Mesenteric fat pad (tissue), 1 donor: ENCODE data around the gene SYNDIG1. TPM values are rescaled to one million over a fixed set of nuclear protein-coding genes. Genes with fewer than 3 reads are reported as not detected.

Experiments
- DNase-seq: peaks from one replicate; pipeline ENCODE4 v3.0.0-alpha.2; 2020; ENCODE audit warnings: low spot score
- total RNA-seq: library from RNA; stranded (reverse); fragmentation: NEBNext Ultra II Directional; extraction: Animal tissue kit (Norgen Biotek cat#: 25700); gene quantifications from one replicate; pipeline ENCODE4 v1.2.1, GENCODE V29; 2021
- donor health status: DM: yes; HTN: yes; CAD: no.

SYNDIG1 gene
- total RNA-seq, 1 donor from 2014 or later: 0.77 TPM

DNA sequence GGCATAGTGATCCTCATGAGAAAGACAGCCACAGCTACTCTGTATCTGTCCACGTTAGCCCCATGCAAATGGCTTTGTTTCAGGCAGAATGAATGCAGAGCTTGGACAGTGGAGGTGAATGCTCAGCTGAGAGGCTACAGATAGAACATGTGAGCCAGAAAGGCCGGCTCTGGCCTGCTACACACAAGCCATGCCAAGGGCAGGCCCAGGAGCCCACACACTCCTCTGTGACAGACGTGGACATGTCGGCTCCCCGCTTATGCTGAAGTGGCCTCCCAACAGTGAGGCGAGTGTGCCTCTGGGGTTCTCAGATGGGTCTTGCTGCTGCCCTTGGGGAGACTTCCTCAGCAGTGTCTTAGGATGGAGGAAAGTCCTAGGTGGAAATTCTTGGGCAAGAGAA, 159.6 kb downstream of the SYNDIG1 start:
- peak; percentile 53 for DNase-seq

DNA sequence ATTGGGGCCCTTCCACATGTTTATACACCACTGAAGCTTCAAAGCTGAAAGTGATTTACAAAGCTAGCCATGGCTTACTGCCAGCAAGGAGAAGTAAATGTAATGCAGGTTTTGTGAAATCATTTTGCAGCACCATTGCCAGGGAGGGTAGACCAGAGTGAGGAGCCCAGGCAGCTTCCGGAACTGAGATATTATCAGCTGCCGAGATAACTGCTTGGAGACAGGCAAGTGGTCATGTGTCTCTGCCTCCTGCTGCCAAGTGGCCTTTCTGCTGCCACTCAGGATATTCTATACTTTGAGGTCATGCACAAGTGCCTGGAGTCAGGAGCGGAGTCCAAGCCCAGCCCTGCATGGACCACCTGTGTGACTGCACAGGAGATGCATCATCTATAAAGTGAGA, 160.2 kb downstream of the SYNDIG1 start:
- peak; percentile 74 for DNase-seq

DNA sequence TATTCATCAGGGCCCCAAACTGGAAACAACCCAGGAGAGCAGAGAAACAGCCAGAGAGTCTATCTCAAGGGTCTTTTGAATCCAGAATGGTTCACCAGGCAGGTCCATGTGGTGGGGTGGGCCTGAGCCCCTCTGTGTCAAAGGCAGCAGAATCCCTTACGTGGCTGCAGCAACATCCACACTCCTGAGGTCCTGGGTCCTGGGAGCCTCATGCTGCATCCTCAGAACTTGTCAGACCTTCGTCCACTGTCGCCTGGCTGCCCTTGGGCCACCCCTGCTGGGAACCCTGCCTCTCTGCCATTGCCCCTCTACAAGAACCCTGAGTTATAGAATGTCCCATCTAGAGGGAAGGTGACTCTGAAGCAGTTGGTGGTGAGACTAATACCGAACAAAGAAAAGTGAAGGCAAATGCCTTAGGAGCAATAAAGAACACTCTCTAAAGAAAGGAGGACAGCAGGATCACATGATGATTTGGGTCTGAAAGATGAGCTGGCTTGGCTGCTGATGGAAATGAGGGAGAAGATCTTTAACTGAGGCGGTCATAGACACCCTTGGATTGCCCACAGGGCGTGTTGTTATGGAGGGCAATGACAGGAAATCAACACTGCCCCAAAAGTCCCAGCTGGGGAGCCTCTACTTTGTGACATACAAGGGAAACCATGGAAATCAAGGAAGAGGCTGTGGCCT, 161.2 kb downstream of the SYNDIG1 start:
- peak; percentile 53 for DNase-seq

DNA sequence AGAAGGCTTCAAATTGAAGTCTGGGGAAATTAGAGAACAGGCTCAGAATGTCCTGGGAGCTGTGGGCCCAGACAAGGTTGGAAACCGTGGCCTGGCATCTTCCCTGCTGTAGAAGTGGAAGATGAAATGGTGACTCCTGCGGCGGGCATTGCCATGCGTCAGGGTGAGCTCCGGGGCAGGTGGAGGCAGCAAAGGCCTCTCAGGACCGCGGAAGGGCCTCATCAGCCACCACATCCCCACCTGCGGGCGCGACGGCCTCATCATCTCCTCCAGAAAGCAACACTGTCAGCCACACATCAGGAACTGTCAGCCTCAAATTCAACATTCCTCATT, 161.7 kb downstream of the SYNDIG1 start:
- peak; percentile 67 for DNase-seq

DNA sequence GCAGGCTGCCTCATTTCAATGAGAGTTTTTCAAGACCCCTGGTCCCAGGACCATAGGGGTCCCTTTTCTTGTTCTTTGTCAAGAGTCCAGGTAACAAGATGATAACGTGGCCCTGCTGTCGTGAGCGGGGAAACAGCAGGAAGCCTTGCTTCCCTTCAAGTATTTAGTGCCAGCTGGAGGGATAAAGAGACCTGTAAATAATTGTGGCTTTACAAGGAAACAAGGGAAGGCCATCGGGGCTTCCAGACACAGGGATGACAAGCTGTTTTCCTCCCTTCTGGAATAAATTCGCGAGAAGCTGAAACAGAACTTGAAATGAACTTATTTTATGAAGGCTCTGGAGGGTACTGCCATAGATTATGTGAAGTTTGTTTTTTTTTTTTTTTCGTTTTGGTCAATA, 163.2 kb downstream of the SYNDIG1 start:
- DNase-seq: no peak

DNA sequence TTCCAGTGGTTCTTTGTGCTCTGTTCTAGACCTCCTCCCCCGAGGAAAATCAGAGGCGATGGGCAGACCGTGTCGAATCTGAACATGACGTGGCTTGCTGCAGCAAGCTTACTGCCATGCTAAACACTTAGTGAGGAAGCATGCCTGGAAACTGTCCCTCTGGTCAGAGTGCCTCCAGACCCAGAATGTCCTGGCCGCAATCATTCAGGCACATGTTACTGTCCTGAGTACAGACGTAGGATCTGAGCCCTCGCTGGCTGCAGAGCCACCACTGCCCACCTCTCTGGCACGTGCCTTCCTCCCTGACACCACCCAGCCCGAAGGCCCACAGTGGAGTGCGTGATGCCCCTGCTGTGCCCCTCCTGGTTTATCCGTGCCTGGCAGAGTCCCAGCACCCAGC, 163.6 kb downstream of the SYNDIG1 start:
- peak; percentile 81 for DNase-seq

DNA sequence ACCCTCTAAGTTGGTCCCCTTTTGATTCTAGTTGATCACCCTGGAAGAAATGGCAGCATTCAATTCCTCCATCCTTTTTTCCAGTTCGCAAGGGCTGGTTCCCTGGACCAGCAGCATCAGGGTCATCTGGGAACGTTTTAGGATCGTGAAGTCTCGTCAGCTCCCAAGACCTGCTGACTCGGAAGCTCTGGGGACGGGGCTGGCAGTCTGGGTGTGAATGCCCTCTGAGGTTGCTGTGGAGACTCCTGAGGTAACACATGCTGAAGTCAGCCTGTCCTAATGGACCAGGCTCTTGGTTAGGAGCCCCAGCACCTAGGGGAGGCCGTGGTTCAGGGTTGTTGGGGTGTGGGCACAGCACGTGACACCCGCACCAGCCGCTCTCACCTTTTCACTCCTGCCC, 164.1 kb downstream of the SYNDIG1 start:
- peak; percentile 68 for DNase-seq

DNA sequence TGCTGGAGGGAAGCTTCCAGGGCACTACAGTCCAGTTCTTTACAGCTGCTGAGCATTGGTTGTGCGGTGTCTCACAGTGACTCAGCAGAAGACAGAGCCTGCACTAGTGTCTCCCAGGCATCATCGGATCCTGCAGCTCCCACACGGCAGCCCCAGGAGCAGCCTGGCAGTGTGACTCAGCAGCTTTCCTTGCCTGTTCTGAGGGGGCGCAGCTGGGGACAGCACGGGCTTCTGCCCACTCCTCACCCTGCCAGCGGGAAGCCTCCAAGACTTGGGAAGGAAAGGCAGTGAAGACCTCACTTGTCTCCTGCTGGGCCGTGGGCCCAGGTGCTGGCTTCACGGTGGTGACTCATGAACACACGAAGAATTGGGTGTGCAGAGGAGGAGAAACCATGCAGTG, 165.4 kb downstream of the SYNDIG1 start:
- peak; percentile 87 for DNase-seq

DNA sequence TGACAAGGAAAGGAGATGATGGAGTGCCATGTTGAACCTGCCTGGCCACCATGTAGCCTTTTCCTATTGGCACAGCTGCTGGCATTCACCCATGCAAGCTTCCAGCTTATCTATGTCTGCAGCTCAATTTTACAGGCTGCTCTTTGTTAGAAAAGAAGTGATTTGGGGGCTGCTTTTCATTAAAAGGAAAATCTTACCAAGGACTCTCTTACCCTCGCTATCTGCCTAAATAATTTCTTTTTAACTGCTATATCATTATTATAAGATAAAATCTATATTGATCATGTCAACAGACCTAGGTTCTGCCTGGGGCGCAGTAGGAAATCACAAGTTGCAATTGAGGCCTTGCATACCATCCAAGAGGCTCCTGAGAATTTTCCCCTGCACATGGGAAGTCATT, 167.2 kb downstream of the SYNDIG1 start:
- DNase-seq: no peak

DNA sequence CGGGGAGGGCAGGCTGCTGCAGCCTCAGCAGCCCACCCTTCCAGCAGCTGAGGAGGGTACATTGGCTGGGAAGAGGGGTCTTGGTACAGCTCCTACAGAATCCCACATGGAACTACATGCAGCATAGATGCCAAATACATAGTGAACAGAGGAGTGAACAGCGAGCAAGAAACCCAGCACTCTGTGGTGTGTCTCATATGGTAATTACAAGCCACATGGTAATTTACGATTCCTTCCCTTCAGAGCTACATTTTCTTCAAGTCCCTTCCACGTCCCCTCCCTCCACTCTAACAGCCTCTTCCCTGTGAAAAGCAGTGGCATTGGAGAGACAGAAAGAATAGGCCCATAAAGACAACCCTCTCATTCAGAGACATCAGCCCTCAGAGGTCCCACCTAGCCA, 167.7 kb downstream of the SYNDIG1 start:
- DNase-seq: no peak

DNA sequence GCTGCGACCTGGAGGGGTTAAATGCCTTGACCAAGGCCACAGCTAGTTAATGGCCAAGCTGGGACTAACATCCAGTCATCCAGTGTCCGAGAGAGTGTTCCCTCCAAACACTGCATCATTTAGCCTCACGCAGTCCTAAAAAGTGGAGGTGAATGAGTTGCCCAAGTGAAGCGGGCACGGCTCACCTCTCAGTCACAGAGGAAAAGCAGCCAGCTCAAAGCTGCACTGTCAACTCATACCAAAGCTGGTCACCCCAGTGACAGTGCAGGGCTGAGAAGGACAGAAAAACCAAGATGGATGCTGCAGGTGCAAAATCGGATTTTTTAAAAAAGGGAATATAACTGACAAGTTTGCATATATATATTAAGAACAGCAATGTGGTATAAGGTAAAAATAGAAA, 168.5 kb downstream of the SYNDIG1 start:
- peak; percentile 26 for DNase-seq

DNA sequence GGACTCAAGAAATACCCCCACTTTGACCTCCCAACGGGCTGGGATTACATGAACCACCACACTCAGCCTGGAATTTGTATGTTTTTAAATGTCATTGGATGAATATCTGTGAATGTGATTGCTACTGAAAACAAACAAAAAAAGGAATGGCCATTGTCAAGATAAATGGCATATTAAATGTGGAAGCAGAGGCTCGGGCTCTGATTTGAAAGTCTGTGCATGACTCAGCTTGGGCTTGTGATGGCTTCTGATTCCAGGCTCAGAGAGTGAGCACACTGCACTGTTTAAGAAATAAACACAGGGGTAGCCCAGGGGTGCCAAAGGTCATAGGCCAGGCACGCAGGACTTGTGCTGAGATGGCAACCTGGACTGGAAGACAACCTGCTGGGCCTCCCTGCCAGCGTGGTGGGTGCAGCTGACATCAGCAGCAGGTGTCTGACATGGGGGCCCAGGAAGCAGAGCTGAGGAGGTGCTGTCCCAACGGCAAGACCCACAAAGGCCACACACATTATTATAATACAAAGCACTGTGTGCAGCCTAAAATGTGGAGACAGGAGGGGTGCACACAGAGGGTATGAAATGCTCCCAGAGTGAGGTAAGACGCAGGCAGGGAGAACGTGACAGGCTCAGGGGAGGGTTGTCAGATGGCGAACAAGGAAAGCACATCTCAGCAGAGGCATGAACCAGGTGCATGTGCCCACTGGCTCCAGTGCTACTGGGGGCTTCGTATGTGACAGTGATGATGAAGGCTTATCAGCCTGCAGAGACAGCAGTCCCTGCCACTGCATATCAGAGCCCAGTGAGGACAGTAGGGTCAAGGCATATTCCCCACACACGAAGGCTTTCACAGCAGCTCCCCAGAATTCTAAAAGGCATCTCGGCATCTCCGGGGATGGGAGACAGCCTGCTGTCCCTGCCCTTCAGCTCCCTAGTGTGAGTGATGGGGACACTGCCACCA, 169.4 kb downstream of the SYNDIG1 start:
- peak; percentile 68 for DNase-seq

DNA sequence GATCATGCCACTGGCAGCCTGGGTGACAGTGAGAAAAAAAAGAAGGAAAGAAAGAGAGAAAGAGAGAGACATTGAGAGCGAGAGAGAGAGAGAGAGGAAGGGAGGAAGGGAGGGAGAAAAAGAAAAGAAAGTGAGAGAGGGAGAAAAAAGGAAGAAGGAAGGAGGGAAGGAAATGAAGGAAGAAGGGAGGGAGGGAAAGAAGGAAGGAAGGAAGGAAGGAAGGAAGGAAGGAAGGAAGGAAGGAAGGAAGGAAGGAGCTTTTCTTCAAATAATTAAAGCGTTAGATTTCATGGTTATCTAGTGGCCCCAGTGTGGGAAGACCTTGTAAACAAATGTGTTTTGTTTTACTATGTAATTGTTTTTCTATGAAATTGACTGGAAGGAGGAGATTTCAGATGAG, 170.8 kb downstream of the SYNDIG1 start:
- no peak for DNase-seq

DNA sequence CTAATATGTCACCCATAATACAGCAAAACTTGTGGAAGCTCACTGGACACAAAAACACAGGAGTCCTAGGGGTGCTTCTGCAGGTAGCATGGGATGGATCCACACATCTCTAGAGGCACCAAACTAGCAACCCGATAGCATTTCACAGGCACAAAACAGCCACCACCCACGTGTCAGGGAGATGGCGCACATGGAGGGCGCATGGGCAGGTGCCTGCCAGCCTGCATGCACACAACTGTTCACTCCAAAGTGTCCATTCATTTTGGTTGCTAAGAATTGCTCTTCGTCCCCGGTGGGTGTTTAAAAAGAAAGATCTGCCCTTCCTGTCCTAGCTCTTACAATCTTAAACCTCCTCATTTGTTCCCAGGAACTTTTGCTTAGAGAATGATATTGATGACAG, 171.3 kb downstream of the SYNDIG1 start:
- DNase-seq: peak; percentile 24

DNA sequence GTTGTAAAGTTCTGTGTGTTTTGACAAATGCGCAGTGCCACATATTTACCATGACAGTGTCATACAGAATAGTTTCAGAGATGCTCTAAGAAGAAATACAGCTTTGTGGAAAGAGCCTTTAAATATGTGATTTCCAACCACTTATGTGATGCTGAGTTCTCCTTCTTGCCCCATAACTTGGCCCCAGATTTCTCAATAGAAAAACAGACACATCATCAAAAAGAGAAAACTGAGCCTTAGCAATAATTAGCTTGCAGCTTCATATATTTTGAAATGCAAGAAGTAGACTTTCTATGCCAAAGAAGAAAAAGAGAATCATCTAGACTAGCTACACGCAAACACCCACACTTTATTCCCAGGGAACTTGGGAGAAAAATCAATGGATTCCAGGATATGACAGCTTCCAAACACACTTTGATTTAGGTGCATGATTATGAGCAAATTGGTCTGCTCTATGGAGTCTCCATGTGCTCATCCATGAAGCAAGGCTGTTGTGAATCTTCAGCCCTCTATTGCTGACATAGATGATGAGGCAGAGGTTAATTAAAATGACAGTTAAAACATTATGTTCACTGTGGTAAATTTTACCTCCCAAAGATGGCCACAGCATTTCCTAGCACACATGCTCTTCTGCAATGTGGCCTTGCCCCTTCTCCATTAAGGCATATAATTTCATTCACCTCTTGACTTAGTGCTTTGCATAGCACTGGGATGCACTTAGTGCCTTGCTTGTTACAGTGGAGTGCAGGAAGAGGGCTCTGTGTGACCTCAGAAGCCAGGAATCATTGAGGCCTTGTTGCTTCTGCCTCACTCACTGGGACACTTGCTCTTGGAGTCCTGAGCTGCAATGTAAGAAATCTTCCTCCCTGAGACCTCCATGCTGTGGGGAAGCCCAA, 174.6 kb downstream of the SYNDIG1 start:
- peak; percentile 26 for DNase-seq

DNA sequence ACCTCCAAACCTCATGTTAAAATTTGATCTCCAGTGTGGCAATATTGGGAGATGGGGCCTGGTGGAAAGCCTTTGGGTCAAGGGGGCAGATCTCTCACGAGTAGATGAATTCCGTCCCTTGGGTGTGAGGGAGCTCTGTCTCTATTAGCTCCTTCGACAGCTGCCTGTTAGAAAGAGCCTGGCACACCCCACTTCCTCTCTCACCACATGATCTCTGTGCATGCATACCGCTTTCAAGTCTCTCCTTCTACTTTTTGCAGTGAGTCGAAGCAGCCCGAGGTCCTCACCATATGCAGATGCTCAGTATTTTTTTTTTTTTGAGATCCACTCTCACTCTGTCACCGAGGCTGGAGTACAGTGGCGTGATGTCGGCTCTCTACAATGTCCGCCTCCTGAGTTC, 176.9 kb downstream of the SYNDIG1 start:
- peak; percentile 47 for DNase-seq

DNA sequence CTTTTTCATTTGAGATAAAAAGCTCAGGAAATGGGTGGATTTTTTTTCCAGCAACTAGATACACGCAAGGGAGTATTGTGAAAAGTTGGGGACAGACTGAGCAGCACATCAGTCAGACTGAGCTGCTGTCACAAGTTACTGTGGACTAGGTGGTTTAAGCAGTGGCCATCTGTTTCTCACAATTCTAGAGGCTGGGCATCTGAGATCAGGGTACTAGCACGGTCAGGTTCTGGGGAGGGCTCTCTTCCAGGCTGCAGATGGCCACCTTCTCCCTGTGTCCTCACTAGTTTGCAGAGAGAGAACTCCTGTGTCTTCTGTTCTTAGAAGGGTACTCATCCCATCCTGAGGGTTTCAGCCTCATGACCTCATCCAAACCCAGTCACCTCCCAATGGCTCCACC, 178.3 kb downstream of the SYNDIG1 start:
- peak; percentile 14 for DNase-seq

DNA sequence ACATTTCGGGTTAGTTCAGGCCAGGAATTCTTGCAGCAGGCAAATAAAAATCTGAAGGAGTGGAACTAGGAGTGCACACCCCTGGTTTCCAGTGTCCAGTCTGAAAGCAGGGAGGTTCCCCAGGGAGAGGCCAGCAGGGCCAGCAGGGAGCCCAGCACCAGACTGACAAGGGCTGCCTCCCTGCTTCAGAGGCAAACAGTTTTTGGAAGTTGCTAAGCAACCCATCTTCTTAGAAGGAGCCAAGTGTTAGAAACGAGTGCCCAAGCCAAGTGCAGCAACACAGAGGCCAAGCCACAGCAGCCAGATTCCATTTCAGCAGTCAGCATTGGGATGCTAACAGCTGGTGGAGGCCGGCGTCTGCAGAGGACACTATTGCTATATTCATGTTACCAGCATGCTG, 179.1 kb downstream of the SYNDIG1 start:
- DNase-seq: peak; percentile 60

DNA sequence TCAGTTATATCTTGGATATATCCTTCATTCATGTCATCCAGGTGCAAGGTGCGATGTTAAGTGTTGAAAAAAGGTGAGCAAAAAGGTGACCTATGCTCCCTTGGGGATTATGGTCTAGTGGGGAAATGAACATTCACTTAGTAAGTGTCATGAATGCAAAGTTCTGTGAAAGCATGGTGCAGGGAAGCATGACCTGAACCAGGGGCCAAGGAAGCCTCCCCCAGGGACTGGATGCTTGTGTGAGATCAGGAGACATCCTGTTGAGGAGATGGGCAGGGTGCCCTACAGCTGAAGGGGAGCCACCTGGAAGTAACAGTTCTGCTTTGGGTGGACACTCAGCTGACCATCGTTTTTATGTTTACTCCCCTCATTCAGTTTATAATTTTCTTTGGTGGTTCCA, 179.5 kb downstream of the SYNDIG1 start:
- peak; percentile 47 for DNase-seq

DNA sequence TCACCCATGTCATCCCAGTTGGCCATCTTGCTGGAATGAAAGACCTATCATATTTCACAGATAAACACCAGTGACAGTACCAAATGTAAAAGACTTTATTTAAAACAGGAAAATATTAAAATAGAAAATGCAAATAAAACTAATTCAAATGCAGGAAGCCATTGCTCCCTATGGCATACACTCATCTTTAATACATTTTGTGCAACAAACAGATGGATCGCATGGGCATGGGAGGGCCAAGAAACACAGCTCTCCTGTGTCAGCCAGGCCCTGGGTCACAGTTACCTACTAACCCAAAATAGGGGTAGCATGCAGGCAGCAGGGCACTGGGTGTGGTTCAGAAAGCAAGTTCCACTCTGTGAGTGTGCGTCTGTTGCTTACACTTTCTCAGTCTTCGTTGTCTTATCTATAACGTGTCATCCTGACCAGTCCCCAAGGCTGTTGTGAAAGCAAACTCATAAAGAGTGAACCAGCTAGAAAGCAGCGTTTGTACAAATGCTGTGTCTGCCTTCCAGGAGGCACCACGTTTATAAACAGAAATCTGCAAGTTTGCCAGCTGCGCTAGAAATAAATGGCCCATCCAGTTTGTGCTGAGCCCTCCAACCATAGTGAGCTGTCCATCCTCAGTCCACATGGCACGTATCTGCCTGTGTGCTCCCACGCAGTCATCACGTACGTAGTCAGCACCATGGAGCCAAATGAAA, 180.5 kb downstream of the SYNDIG1 start:
- DNase-seq: no peak
